ENCODE data around the gene KDM3A.

KDM3A gene

DNA sequence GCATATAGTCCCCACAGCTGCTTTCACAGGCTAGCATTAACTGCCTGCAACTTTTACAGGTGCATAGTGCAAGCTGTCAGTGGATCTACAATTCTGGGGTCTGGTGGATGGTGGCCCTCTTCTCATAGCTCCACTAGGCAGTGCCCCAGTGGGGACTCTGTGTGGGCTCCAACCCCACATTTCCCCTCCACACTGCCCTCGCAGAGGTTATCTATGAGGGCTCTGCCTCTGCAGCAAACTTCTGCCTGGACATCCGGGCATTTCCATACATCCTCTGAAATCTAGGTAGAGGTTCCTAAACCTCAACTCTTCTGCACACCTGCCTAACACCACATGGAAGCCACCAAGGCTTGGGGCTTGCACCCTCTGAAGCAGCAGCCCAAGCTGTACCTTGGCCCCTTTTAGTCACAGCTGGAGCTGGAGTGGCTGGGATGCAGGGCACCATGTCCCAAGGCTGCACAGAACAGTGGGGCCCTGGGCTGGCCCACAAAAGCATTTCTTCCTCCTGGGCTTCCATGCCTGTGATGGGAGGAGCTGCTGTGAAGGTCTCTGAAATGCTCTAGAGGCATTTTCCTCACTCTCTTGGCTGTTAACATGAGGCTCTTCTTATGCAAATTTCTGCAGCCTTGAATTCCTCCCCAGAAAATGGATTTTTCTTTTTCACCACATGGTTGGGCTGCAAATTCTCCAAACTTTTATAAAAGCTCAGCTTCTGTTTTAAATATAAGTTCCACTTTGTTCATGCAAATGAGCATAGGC lies 59.3 kb downstream of the KDM3A start:
- Mint-ChIP-seq H3K4me1 (ENCODE audit: low read depth) (peaks cover 8% of the 10 kb centered on the region), H3K27me3 (ENCODE audit: low read depth) (no peaks in the 10 kb centered on the region), H3K36me3 (ENCODE audit: low read depth) (peaks cover 90% of the 10 kb centered on the region), H3K9me3 (peaks cover 49% of the 10 kb centered on the region), H3K4me3 (no peak overlapping the region), H3K27ac (no peak overlapping the region)

DNA sequence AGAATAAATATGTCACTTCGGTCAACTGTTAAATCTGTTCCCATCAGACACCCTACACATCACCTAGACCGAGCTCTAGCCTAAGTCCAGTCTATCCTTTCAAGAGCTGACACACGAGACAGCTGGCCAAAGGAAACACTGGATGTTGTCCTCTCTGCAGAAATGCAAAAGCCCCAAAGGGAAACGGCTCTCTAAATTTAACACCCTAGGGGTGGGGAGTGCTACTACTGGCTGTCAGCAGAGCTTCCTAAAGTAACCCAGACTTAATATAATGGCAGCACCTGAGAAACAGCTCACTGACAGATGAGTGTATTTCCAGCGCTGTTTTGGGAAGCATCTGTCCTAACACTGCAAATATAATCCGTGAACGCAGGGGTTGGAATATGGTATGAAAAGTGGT lies 66.4 kb downstream of the KDM3A start:
- Mint-ChIP-seq H3K36me3 (ENCODE audit: low read depth) (peaks cover 51% of the 10 kb centered on the region), H3K27ac (no peak overlapping the region)

GRCh38 chr2:86510436-86510933 lies 69.3 kb downstream of the KDM3A start:
- H3K27ac Mint-ChIP-seq = no peak overlapping the region
- H3K9me3 Mint-ChIP-seq = no peaks in the 10 kb centered on the region

More for the DNA sequence above, 66.4 kb downstream of the KDM3A start:
- Mint-ChIP-seq H3K9me3 (peaks cover 1% of the 10 kb centered on the region), H3K4me1 (ENCODE audit: low read depth) (peaks cover 3% of the 10 kb centered on the region), H3K27me3 (ENCODE audit: low read depth) (no peaks in the 10 kb centered on the region), H3K4me3 (no peak overlapping the region)

DNA sequence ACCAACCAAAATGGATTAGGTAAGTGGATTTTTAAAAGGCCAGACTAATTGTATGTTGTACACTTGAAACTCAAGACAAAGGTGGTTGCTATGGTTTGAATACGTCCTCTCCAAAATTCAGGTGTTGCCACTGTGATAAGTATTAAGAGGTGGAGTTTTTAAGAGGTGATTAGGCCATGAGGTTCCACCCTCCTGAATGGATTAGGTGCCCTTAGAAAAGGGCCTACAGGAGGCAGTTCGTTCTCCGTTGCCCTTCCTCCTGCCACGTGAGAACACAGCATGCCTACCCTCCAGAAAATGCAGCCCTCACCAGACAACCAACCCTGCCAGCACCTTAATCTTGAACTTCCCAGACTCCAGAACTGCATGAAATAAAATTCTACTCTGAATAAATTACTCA lies 70.9 kb downstream of the KDM3A start:
- Mint-ChIP-seq H3K27me3 (ENCODE audit: low read depth) (no peaks in the 10 kb centered on the region), H3K27ac (no peak overlapping the region), H3K4me3 (no peak overlapping the region), H3K9me3 (peaks cover 5% of the 10 kb centered on the region), H3K4me1 (ENCODE audit: low read depth) (peaks cover 5% of the 10 kb centered on the region), H3K36me3 (ENCODE audit: low read depth) (peaks cover 28% of the 10 kb centered on the region)

More at GRCh38 chr2:86510436-86510933, 69.3 kb downstream of the KDM3A start:
- Mint-ChIP-seq H3K36me3 (ENCODE audit: low read depth) (peaks cover 28% of the 10 kb centered on the region), H3K4me1 (ENCODE audit: low read depth) (peaks cover 5% of the 10 kb centered on the region), H3K4me3 (no peak overlapping the region), H3K27me3 (ENCODE audit: low read depth) (no peaks in the 10 kb centered on the region)

- no peaks in the 10 kb centered on the region for H3K27me3 Mint-ChIP-seq (ENCODE audit: low read depth)
- peaks cover 5% of the 10 kb centered on the region for H3K4me1 Mint-ChIP-seq (ENCODE audit: low read depth)
- H3K9me3 Mint-ChIP-seq = peaks cover 5% of the 10 kb centered on the region
- H3K4me3 Mint-ChIP-seq = no peak overlapping the region
- no peak overlapping the region for H3K27ac Mint-ChIP-seq
- peaks cover 23% of the 10 kb centered on the region for H3K36me3 Mint-ChIP-seq (ENCODE audit: low read depth)
Measured at GRCh38 chr2:86512892-86513291, 71.7 kb downstream of the KDM3A start.

DNA sequence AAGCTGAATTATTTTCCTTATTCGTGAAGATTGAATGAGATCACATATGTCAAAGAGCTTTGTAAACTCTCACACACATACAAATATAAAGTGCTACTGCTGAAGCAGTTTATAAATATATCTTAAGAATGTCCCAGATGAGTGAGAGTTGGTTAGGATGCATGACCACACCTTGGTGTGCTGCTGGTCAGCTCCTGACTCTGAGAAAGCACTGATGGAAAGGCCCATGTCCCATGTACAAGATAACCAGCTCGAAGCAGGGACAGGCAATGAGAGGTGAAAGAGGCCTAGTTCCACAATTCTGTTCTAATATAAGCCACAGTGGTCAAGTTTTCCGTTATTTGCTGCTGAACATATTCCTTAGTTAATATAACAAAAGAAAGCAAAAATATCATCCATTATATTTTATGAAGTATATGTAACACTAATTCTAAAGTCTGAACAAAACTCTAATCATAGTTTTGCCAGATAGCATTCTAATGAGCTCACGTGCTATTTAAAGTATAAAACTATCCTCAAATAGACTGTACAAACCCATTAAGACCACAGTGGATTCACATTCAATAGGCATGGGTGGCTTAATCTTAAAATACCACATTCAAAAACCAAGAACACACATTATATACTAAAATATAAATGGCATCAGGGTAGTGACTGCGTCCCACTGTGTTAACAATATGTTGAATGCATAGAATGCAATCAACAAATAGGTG lies 72.9 kb downstream of the KDM3A start:
- Mint-ChIP-seq H3K4me1 (ENCODE audit: low read depth) (peaks cover 5% of the 10 kb centered on the region), H3K36me3 (ENCODE audit: low read depth) (peaks cover 18% of the 10 kb centered on the region), H3K27me3 (ENCODE audit: low read depth) (no peaks in the 10 kb centered on the region), H3K27ac (no peak overlapping the region), H3K9me3 (peaks cover 12% of the 10 kb centered on the region), H3K4me3 (no peak overlapping the region)

DNA sequence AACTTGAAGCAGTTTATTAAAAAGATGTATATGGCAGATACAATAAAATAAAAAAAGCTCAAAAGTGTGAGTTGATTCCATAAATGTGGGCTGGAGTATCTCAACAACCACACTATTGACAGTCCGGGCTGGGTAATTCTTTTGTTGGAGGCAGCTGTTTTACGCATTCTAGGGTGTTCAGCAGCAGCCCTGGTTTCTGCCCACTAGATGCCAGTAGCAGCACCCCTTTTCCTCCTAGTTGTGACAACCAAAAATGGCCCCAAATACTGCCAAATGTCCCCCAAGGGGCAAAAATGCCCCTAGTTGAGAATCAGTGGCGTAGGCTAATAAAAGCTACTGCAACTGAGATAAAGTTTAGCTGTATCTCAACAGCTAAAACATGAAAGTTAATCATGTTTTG lies 77.3 kb downstream of the KDM3A start:
- Mint-ChIP-seq H3K9me3 (peaks cover 12% of the 10 kb centered on the region), H3K27ac (no peak overlapping the region), H3K27me3 (ENCODE audit: low read depth) (no peaks in the 10 kb centered on the region), H3K4me1 (ENCODE audit: low read depth) (peaks cover 2% of the 10 kb centered on the region), H3K36me3 (ENCODE audit: low read depth) (peaks cover 7% of the 10 kb centered on the region), H3K4me3 (no peak overlapping the region)

DNA sequence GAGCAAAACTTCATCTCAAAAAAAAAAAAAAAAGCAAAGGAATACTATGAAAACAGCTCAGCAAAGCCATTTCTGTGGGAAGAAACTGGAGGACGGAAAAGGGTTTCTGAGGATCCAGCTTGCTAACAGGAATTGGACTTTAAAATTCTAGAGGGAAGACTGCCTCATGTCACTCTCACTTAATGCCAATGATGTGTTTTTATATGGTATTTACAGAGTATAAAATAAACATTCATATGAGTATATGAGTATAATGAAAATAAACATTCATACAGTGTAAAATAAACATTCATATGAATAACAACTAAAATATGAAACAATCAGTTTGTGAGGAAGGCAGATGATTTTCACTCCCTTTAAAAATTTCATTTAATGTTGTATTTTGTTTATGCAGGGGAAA lies 78.2 kb downstream of the KDM3A start:
- Mint-ChIP-seq H3K4me3 (no peak overlapping the region), H3K4me1 (ENCODE audit: low read depth) (peaks cover 2% of the 10 kb centered on the region), H3K27ac (no peak overlapping the region), H3K9me3 (peaks cover 12% of the 10 kb centered on the region), H3K27me3 (ENCODE audit: low read depth) (no peaks in the 10 kb centered on the region), H3K36me3 (ENCODE audit: low read depth) (peaks cover 7% of the 10 kb centered on the region)

- Mint-ChIP-seq H3K4me1 (ENCODE audit: low read depth) (no peaks in the 10 kb centered on the region), H3K9me3 (peaks cover 12% of the 10 kb centered on the region), H3K4me3 (no peak overlapping the region), H3K36me3 (ENCODE audit: low read depth) (peaks cover 5% of the 10 kb centered on the region), H3K27ac (no peak overlapping the region), H3K27me3 (ENCODE audit: low read depth) (no peaks in the 10 kb centered on the region)
Measured at GRCh38 chr2:86520153-86520552, 79.0 kb downstream of the KDM3A start.

DNA sequence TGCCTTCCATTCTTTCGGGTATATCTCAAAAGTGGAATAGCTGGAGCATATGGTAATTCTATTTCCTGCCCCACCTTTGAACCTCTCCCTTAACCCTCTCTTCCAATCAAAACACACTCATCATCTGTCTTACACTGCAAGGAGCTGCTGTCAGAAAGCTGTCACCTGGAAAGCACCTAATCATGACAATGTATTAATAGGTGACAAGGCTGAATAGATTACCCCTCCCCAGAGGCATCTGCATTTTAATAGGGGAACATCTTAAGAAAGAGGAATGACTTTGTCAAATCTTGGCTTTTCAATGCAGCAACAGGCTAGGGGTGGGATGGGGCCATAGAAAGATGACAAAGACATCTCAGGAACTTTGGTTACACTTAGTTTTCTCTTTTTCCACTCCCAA lies 80.8 kb downstream of the KDM3A start:
- no peak overlapping the region for H3K4me3 Mint-ChIP-seq
- peaks cover 14% of the 10 kb centered on the region for H3K36me3 Mint-ChIP-seq (ENCODE audit: low read depth)
- H3K4me1 Mint-ChIP-seq (ENCODE audit: low read depth) = no peaks in the 10 kb centered on the region
- H3K27me3 Mint-ChIP-seq (ENCODE audit: low read depth) = no peaks in the 10 kb centered on the region
- H3K9me3 Mint-ChIP-seq = peaks cover 8% of the 10 kb centered on the region
- H3K27ac Mint-ChIP-seq = no peak overlapping the region

DNA sequence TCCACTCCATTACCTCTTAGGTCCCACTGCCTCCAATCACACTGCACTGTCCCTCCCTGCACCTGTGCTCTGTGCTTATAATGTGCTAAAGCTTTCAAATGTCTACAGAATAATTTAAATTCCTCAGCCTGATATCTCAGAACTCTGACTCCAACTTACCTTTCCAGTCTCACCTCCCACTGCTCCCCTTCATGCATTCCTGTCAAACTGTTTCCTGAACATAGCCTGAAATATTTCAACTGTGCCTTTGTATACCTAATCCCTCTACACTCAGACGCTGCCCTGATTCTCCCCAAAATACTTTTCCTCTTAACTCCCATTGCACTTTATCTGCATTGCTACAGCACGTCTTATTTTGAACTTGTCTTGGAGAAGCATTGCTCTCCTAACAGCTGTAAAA lies 81.5 kb downstream of the KDM3A start:
- Mint-ChIP-seq H3K9me3 (peaks cover 8% of the 10 kb centered on the region), H3K4me1 (ENCODE audit: low read depth) (no peaks in the 10 kb centered on the region), H3K27ac (no peak overlapping the region), H3K36me3 (ENCODE audit: low read depth) (peaks cover 14% of the 10 kb centered on the region), H3K4me3 (no peak overlapping the region), H3K27me3 (ENCODE audit: low read depth) (no peaks in the 10 kb centered on the region)

GRCh38 chr2:86523491-86523890 lies 82.3 kb downstream of the KDM3A start:
- Mint-ChIP-seq H3K4me1 (ENCODE audit: low read depth) (no peaks in the 10 kb centered on the region), H3K9me3 (peaks cover 2% of the 10 kb centered on the region), H3K4me3 (no peak overlapping the region), H3K36me3 (ENCODE audit: low read depth) (peaks cover 17% of the 10 kb centered on the region), H3K27me3 (ENCODE audit: low read depth) (no peaks in the 10 kb centered on the region), H3K27ac (no peak overlapping the region)

GRCh38 chr2:86525421-86526340 lies 84.5 kb downstream of the KDM3A start:
- H3K9me3 Mint-ChIP-seq = no peaks in the 10 kb centered on the region
- peaks cover 21% of the 10 kb centered on the region for H3K36me3 Mint-ChIP-seq (ENCODE audit: low read depth)
- no peaks in the 10 kb centered on the region for H3K4me1 Mint-ChIP-seq (ENCODE audit: low read depth)
- H3K4me3 Mint-ChIP-seq = no peak overlapping the region
- H3K27me3 Mint-ChIP-seq (ENCODE audit: low read depth) = no peaks in the 10 kb centered on the region
- no peak overlapping the region for H3K27ac Mint-ChIP-seq

GRCh38 chr2:86533589-86533988 lies 92.4 kb downstream of the KDM3A start:
- Mint-ChIP-seq H3K4me1 (ENCODE audit: low read depth) (no peaks in the 10 kb centered on the region), H3K27me3 (ENCODE audit: low read depth) (no peaks in the 10 kb centered on the region), H3K36me3 (ENCODE audit: low read depth) (peaks cover 31% of the 10 kb centered on the region), H3K27ac (no peak overlapping the region), H3K4me3 (no peak overlapping the region), H3K9me3 (peaks cover 48% of the 10 kb centered on the region)

All from T-helper 1 cell treated with Interleukin-12 subunit alpha and Interleukin-12 subunit beta and Interleukin-4 antibody, amounts not matched to agents 30 μg/mL and 1 μg/mL, for 36 hours (primary cell).